C4-2B (cell line): ENCODE data around the gene TOM1L1.

ENCODE experiments used
- ZFX ChIP-seq: fragments of 450-650 bp; IDR thresholded peaks from 2 replicates; pipeline ENCODE4 v1.6.1; 2017
- TF ChIP-seq, protein P1 (sequence below): fragments of 450-650 bp; conservative IDR thresholded peaks from 2 replicates; pipeline ENCODE4 v1.5.1; 2017; ENCODE audit warnings: mild to moderate bottlenecking

DNA sequence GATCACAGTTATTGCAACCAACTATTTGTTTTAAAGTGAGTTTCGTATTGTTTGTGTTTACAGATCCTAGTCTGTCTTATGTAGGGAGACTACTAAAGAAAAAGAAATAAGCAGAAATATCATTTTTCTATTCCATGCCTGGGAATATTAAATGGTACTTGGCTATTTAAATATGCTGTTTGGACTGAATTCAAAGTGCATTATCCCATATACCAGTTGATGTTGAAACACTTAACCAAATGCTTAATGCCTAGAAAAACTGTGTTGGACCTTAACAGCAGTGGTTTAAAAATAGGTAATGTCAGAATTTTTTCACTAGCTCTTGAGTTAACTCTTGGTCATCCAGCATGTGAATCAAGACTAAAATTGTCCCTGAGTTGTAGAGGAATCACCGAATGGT lies 37.5 kb upstream of the TOM1L1 start:
- TF ChIP-seq, protein P1, sequence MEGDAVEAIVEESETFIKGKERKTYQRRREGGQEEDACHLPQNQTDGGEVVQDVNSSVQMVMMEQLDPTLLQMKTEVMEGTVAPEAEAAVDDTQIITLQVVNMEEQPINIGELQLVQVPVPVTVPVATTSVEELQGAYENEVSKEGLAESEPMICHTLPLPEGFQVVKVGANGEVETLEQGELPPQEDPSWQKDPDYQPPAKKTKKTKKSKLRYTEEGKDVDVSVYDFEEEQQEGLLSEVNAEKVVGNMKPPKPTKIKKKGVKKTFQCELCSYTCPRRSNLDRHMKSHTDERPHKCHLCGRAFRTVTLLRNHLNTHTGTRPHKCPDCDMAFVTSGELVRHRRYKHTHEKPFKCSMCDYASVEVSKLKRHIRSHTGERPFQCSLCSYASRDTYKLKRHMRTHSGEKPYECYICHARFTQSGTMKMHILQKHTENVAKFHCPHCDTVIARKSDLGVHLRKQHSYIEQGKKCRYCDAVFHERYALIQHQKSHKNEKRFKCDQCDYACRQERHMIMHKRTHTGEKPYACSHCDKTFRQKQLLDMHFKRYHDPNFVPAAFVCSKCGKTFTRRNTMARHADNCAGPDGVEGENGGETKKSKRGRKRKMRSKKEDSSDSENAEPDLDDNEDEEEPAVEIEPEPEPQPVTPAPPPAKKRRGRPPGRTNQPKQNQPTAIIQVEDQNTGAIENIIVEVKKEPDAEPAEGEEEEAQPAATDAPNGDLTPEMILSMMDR: no peak
- TF ChIP-seq ZFX: no peak
